ENCODE measurements around the gene GREB1L. TPM values are rescaled to one million over a fixed set of nuclear protein-coding genes. Genes with fewer than 3 reads are reported as not detected.

The GREB1L gene
- total RNA-seq, 1 experiment from 2014 or later: 0.26 TPM

GRCh38 chr18:21218862-21219261 lies 23.2 kb upstream of the GREB1L start:
- Mint-ChIP-seq H3K27ac (no peak overlapping the region), H3K9me3 (no peaks in the 10 kb centered on the region), H3K36me3 (no peaks in the 10 kb centered on the region), H3K27me3 (ENCODE audit: low read depth) (peaks cover 96% of the 10 kb centered on the region), H3K4me1 (peaks cover 6% of the 10 kb centered on the region), H3K4me3 (no peak overlapping the region)
- POLR2A ChIA-PET: interaction anchor here (0.5 kb wide), 1 partner anchor 316 kb away, joined by 3 read pairs; no protein-coding TSS in a partner anchor
- CTCF ChIA-PET: interaction anchor here (0.9 kb wide), 1 partner anchor 382 kb away, joined by 4 read pairs; no protein-coding TSS in a partner anchor
- DNase-seq (ENCODE audit: low spot score): no peak
- peak; percentile 26 for ATAC-seq
- TF ChIP-seq TCF7 (CRISPR knock-in tag; IDR thresholded peaks at IDR 0.05; ENCODE audit: low read depth) (no peak), MYBL2 (CRISPR knock-in tag; IDR thresholded peaks at IDR 0.05) (no peak), NR1H2 (CRISPR knock-in tag; IDR thresholded peaks at IDR 0.05) (no peak), ZNF512 (CRISPR knock-in tag; IDR thresholded peaks at IDR 0.05; ENCODE audit: borderline replicate concordance) (no peak), KAT7 (CRISPR knock-in tag; IDR thresholded peaks at IDR 0.05; ENCODE audit: borderline replicate concordance) (no peak), FOXP1 (CRISPR knock-in tag; IDR thresholded peaks at IDR 0.05; ENCODE audit: borderline replicate concordance) (no peak), SMAD3 (CRISPR knock-in tag; IDR thresholded peaks at IDR 0.05; ENCODE audit: borderline replicate concordance) (no peak), ZNF425 (CRISPR knock-in tag; conservative IDR thresholded peaks at IDR 0.05) (no peak), USF1 (CRISPR knock-in tag; IDR thresholded peaks at IDR 0.05) (no peak)

- POLR2A ChIA-PET: no interaction called here
- CTCF ChIA-PET: interaction anchor here (0.7 kb wide), 1 partner anchor 78 kb away, joined by 3 read pairs; no protein-coding TSS in a partner anchor
Observed at GRCh38 chr18:21230436-21230835, 11.6 kb upstream of the GREB1L start.

More at GRCh38 chr18:21230436-21230835, 11.6 kb upstream of the GREB1L start:
- no peaks in the 10 kb centered on the region for H3K9me3 Mint-ChIP-seq
- no peak overlapping the region for H3K4me3 Mint-ChIP-seq
- H3K36me3 Mint-ChIP-seq: no peaks in the 10 kb centered on the region
- ATAC-seq (no peak), DNase-seq (ENCODE audit: low spot score) (no peak)
- no peak overlapping the region for H3K27ac Mint-ChIP-seq
- no peak for TF ChIP-seq E2F4 (CRISPR knock-in tag; IDR thresholded peaks at IDR 0.05; ENCODE audit: borderline replicate concordance, low read depth)
- TF ChIP-seq ZNF425 (CRISPR knock-in tag; conservative IDR thresholded peaks at IDR 0.05): no peak
- no peak for TF ChIP-seq JUN (CRISPR knock-in tag; IDR thresholded peaks at IDR 0.05)
- TF ChIP-seq NFYB (CRISPR knock-in tag; conservative IDR thresholded peaks at IDR 0.05; ENCODE audit: low read depth): no peak
- TF ChIP-seq E2F5 (CRISPR knock-in tag; IDR thresholded peaks at IDR 0.05): no peak
- TF ChIP-seq ZNF423 (CRISPR knock-in tag; IDR thresholded peaks at IDR 0.05): no peak
- no peak for TF ChIP-seq ZNF121 (CRISPR knock-in tag; IDR thresholded peaks at IDR 0.05)
- TF ChIP-seq TCF7 (CRISPR knock-in tag; IDR thresholded peaks at IDR 0.05; ENCODE audit: low read depth): no peak
- no peak for TF ChIP-seq MXD4 (CRISPR knock-in tag; IDR thresholded peaks at IDR 0.05; ENCODE audit: borderline replicate concordance)
- TF ChIP-seq NR3C1 (CRISPR knock-in tag; conservative IDR thresholded peaks at IDR 0.05; ENCODE audit: low read depth): no peak
- no peak for TF ChIP-seq IRF1 (CRISPR knock-in tag; IDR thresholded peaks at IDR 0.05)
- no peak for TF ChIP-seq CTCF (IDR thresholded peaks at IDR 0.05)
- no peak for TF ChIP-seq CDX4 (CRISPR knock-in tag; IDR thresholded peaks at IDR 0.05; ENCODE audit: borderline replicate concordance)
- H3K27me3 Mint-ChIP-seq (ENCODE audit: low read depth): peaks cover 17% of the 10 kb centered on the region
- H3K4me1 Mint-ChIP-seq: no peaks in the 10 kb centered on the region

Measured in WTC11 (cell line).